Chondrocyte (in vitro differentiated cells): ENCODE data around the gene RNF125. TPM values are rescaled to one million over a fixed set of nuclear protein-coding genes. Genes with fewer than 3 reads are reported as not detected.

Experiments used
- DNase-seq: peaks from one replicate; pipeline ENCODE4 v3.0.0; 2021; ENCODE audit warnings: mixed read lengths, low spot score
- H3K27ac Mint-ChIP-seq: one replicate; pipeline ENCODE4 v1.8.0; 2021; ENCODE audit warnings: mild to moderate bottlenecking, moderate library complexity, mixed read lengths; ENCODE audit not compliant: unreplicated experiment
- H3K27me3 Mint-ChIP-seq: 2 replicates; pipeline ENCODE4 v1.8.0; 2021; ENCODE audit warnings: low read depth, mixed read lengths
- H3K36me3 Mint-ChIP-seq: 2 replicates; pipeline ENCODE4 v1.8.0; 2021; ENCODE audit warnings: low read depth, mixed read lengths
- H3K4me1 Mint-ChIP-seq: 2 replicates; pipeline ENCODE4 v1.8.0; 2021; ENCODE audit warnings: low read depth, mild to moderate bottlenecking, mixed read lengths
- H3K4me3 Mint-ChIP-seq: one replicate; pipeline ENCODE4 v1.8.0; 2021; ENCODE audit warnings: mild to moderate bottlenecking, moderate library complexity, mixed read lengths; ENCODE audit not compliant: unreplicated experiment
- H3K9me3 Mint-ChIP-seq: 2 replicates; pipeline ENCODE4 v1.8.0; 2021; ENCODE audit warnings: low read depth, mixed read lengths
- CTCF ChIP-seq: fragments of 200-600 bp; sonication (generic); IDR thresholded peaks from 2 replicates; pipeline ENCODE4 v1.5.0; 2021; ENCODE audit warnings: antibody characterized with exemption, mild to moderate bottlenecking, moderate library complexity
- total RNA-seq: library from RNA; stranded (reverse); gene quantifications from 3 replicates; pipeline ENCODE4 v1.2.1, GENCODE V29; 2021

Gene RNF125
- total RNA-seq, 1 donor from 2014 or later = 0.60 TPM

DNA sequence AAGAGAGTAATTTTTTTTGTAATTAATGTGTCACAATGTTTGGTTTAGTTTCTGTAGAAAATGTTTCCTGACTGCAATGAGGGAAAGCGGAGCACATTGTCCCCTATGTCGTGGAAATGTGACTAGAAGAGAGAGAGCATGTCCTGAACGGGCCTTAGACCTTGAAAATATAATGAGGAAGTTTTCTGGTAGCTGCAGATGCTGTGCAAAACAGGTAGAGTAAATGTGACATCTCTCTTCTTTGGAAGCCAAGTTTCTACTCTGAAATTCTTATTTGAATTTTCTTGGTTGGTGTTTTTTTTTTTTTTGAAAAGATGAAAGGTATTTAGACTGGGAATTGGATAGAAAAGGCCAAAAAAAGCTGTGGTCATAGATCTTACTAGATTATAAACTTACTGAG lies 93.1 kb downstream of the RNF125 start:
- no peak for DNase-seq
- no peak for TF ChIP-seq CTCF
- H3K4me1 Mint-ChIP-seq = peaks cover 18% of the 10 kb centered on the region
- no peaks in the 10 kb centered on the region for H3K9me3 Mint-ChIP-seq
- peaks cover 11% of the 10 kb centered on the region for H3K36me3 Mint-ChIP-seq
- H3K27me3 Mint-ChIP-seq = no peaks in the 10 kb centered on the region
- H3K4me3 Mint-ChIP-seq = no peak overlapping the region
- H3K27ac Mint-ChIP-seq = no peak overlapping the region

- TF ChIP-seq CTCF = no peak
- H3K27me3 Mint-ChIP-seq = no peaks in the 10 kb centered on the region
- no peak for DNase-seq
- H3K27ac Mint-ChIP-seq = no peak overlapping the region
- H3K4me1 Mint-ChIP-seq = peaks cover 26% of the 10 kb centered on the region
- no peaks in the 10 kb centered on the region for H3K9me3 Mint-ChIP-seq
- H3K36me3 Mint-ChIP-seq = peaks cover 13% of the 10 kb centered on the region
- H3K4me3 Mint-ChIP-seq = no peak overlapping the region
These were observed 94.2 kb downstream of the RNF125 start for GRCh38 chr18:32112826-32113225.

- peak overlapping the region; percentile 39 for H3K27ac Mint-ChIP-seq
- H3K27me3 Mint-ChIP-seq = no peaks in the 10 kb centered on the region
- H3K9me3 Mint-ChIP-seq = no peaks in the 10 kb centered on the region
- H3K4me3 Mint-ChIP-seq = no peak overlapping the region
- peaks cover 28% of the 10 kb centered on the region for H3K4me1 Mint-ChIP-seq
- H3K36me3 Mint-ChIP-seq = peaks cover 13% of the 10 kb centered on the region
- no peak for DNase-seq
- TF ChIP-seq CTCF = no peak
These were observed 95.8 kb downstream of the RNF125 start for GRCh38 chr18:32114293-32114942.

DNA sequence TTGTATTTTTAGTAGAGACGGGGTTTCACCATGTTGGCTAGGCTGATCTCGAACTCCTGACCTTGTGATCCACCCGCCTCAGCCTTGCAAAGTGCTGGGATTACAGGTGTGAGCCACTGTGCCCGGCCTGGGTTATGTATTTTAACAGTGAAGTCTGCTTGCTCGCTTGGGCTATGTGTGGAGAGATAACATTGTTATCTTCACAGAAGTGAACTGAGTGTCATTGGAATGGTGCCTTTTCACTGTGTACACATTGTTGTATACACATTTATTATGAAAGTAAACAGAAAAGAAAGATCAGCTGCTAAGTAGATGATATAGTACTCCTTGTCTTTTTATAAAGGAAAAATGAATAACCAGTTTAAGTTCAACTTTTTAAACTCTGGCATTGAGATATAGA lies 103.4 kb downstream of the RNF125 start:
- TF ChIP-seq CTCF = no peak
- H3K4me1 Mint-ChIP-seq = peaks cover 10% of the 10 kb centered on the region
- no peaks in the 10 kb centered on the region for H3K27me3 Mint-ChIP-seq
- no peak overlapping the region for H3K27ac Mint-ChIP-seq
- no peak overlapping the region for H3K4me3 Mint-ChIP-seq
- H3K9me3 Mint-ChIP-seq = no peaks in the 10 kb centered on the region
- H3K36me3 Mint-ChIP-seq = peaks cover 18% of the 10 kb centered on the region
- no peak for DNase-seq

Other genes with a start within 250 kb of the RNF125 start
- gene TRAPPC8, start 75.7 kb upstream of the RNF125 start, total RNA-seq = 25.8 to 32.8 TPM (median 29.6 TPM) in 3 replicates
- gene RNF138, start 73.0 kb downstream of the RNF125 start, total RNA-seq = 13.5 to 20.2 TPM (median 19.0 TPM) in 3 replicates
- gene MEP1B, start 171.2 kb downstream of the RNF125 start, total RNA-seq = not detected in 3 replicates